Neural crest cell (in vitro differentiated cells): Measurements from ENCODE around the gene VAC14. TPM values are rescaled to one million over a fixed set of nuclear protein-coding genes. Genes with fewer than 3 reads are reported as not detected.

Experiments used
- DNase-seq: peaks from one replicate; pipeline ENCODE4 v3.0.0; 2021; ENCODE audit warnings: low read depth, mixed read lengths, low spot score
- H3K27ac Mint-ChIP-seq: one replicate; pipeline ENCODE4 v1.8.0; 2021; ENCODE audit warnings: mild to moderate bottlenecking, mixed read lengths; ENCODE audit not compliant: unreplicated experiment
- H3K27me3 Mint-ChIP-seq: 2 replicates; pipeline ENCODE4 v1.8.0; 2021; ENCODE audit warnings: low read depth, mild to moderate bottlenecking, mixed read lengths
- H3K36me3 Mint-ChIP-seq: 2 replicates; pipeline ENCODE4 v1.8.0; 2021; ENCODE audit warnings: low read depth, mild to moderate bottlenecking, mixed read lengths
- H3K4me1 Mint-ChIP-seq: 2 replicates; pipeline ENCODE4 v1.8.0; 2021; ENCODE audit warnings: mixed read lengths
- H3K4me3 Mint-ChIP-seq: one replicate; pipeline ENCODE4 v1.8.0; 2021; ENCODE audit warnings: mild to moderate bottlenecking, mixed read lengths
- H3K9me3 Mint-ChIP-seq: 2 replicates; pipeline ENCODE4 v1.8.0; 2021; ENCODE audit warnings: mixed read lengths
- CTCF ChIP-seq: fragments of 200-600 bp; sonication (generic); conservative IDR thresholded peaks from 2 replicates; pipeline ENCODE4 v1.5.0; 2021; ENCODE audit warnings: antibody characterized with exemption, mild to moderate bottlenecking
- total RNA-seq: library from RNA; stranded (reverse); gene quantifications from 2 replicates; pipeline ENCODE4 v1.2.1, GENCODE V29; 2021

The VAC14 gene
- total RNA-seq, 1 donor from 2014 or later, result 46.7 TPM

GRCh38 chr16:70753694-70754325, 47.1 kb downstream of the VAC14 start:
- TF ChIP-seq CTCF, result no peak
- Mint-ChIP-seq H3K4me1 (peaks cover 23% of the 10 kb centered on the region), H3K4me3 (no peak overlapping the region), H3K9me3 (no peaks in the 10 kb centered on the region), H3K27ac (peak overlapping the region; percentile 57), H3K27me3 (no peaks in the 10 kb centered on the region), H3K36me3 (peaks cover 3% of the 10 kb centered on the region)
- DNase-seq, result no peak

GRCh38 chr16:70753228-70753627, 47.7 kb downstream of the VAC14 start:
- Mint-ChIP-seq H3K4me1 (peaks cover 28% of the 10 kb centered on the region), H3K27ac (no peak overlapping the region), H3K9me3 (no peaks in the 10 kb centered on the region), H3K36me3 (no peaks in the 10 kb centered on the region), H3K27me3 (no peaks in the 10 kb centered on the region), H3K4me3 (no peak overlapping the region)
- DNase-seq, result no peak
- TF ChIP-seq CTCF, result no peak

GRCh38 chr16:70752426-70752825, 48.5 kb downstream of the VAC14 start:
- no peak for DNase-seq
- Mint-ChIP-seq H3K4me1 (peaks cover 30% of the 10 kb centered on the region), H3K36me3 (no peaks in the 10 kb centered on the region), H3K9me3 (no peaks in the 10 kb centered on the region), H3K27ac (peak overlapping the region; percentile 85), H3K4me3 (no peak overlapping the region), H3K27me3 (no peaks in the 10 kb centered on the region)
- TF ChIP-seq CTCF, result no peak

GRCh38 chr16:70751593-70751992, 49.4 kb downstream of the VAC14 start:
- Mint-ChIP-seq H3K9me3 (no peaks in the 10 kb centered on the region), H3K36me3 (no peaks in the 10 kb centered on the region), H3K27me3 (no peaks in the 10 kb centered on the region), H3K4me1 (peaks cover 30% of the 10 kb centered on the region), H3K27ac (peak overlapping the region; percentile 58), H3K4me3 (no peak overlapping the region)
- no peak for DNase-seq
- TF ChIP-seq CTCF, result no peak

GRCh38 chr16:70750893-70751467, 50.0 kb downstream of the VAC14 start:
- Mint-ChIP-seq H3K36me3 (no peaks in the 10 kb centered on the region), H3K27ac (peak overlapping the region; percentile 19)
- no peak for TF ChIP-seq CTCF

More at GRCh38 chr16:70750893-70751467, 50.0 kb downstream of the VAC14 start:
- Mint-ChIP-seq H3K4me3 (no peak overlapping the region), H3K4me1 (peaks cover 30% of the 10 kb centered on the region), H3K9me3 (no peaks in the 10 kb centered on the region), H3K27me3 (no peaks in the 10 kb centered on the region)
- DNase-seq, result no peak
